Endodermal cell (in vitro differentiated cells): ENCODE results near the gene USP33. TPM values are rescaled to one million over a fixed set of nuclear protein-coding genes. Genes with fewer than 3 reads are reported as not detected.

Experiments used
- DNase-seq: peaks from one replicate; pipeline ENCODE4 v3.0.0-alpha.2; 2017
- H3K27ac ChIP-seq: 2 replicates; pipeline ENCODE4 v1.5.1; 2013; ENCODE audit warnings: mild to moderate bottlenecking, low read depth, low read length, moderate library complexity
- H3K27me3 ChIP-seq: 2 replicates; pipeline ENCODE4 v1.6.1; 2013; ENCODE audit warnings: mild to moderate bottlenecking, low read length, moderate library complexity; ENCODE audit not compliant: insufficient read depth, control insufficient read depth, poor library complexity, severe bottlenecking
- H3K36me3 ChIP-seq: 2 replicates; pipeline ENCODE4 v1.7.0; 2013; ENCODE audit warnings: mild to moderate bottlenecking, low read length, moderate library complexity; ENCODE audit not compliant: control insufficient read depth, insufficient read depth
- H3K4me1 ChIP-seq: one replicate; pipeline ENCODE4 v1.7.0; 2013; ENCODE audit warnings: low read length; ENCODE audit not compliant: control insufficient read depth, insufficient read depth
- H3K4me3 ChIP-seq: 2 replicates; pipeline ENCODE4 v1.5.1; 2013; ENCODE audit warnings: mild to moderate bottlenecking, low read length, moderate library complexity
- H3K9ac ChIP-seq: 2 replicates; pipeline ENCODE4 v1.6.1; 2013; ENCODE audit warnings: mild to moderate bottlenecking, low read length, moderate library complexity; ENCODE audit not compliant: poor library complexity, severe bottlenecking; ENCODE audit errors: extremely low read depth
- H3K9me3 ChIP-seq: 2 replicates; pipeline ENCODE4 v1.6.1; 2013; ENCODE audit warnings: mild to moderate bottlenecking, low read length, moderate library complexity; ENCODE audit not compliant: control insufficient read depth
- H3K27ac Mint-ChIP-seq: 2 replicates; pipeline ENCODE4 v1.8.0; 2020; ENCODE audit warnings: mixed read lengths
- H3K27me3 Mint-ChIP-seq: 2 replicates; pipeline ENCODE4 v1.8.0; 2021; ENCODE audit warnings: mild to moderate bottlenecking, mixed read lengths; ENCODE audit not compliant: insufficient read depth
- H3K36me3 Mint-ChIP-seq: 2 replicates; pipeline ENCODE4 v1.8.0; 2020; ENCODE audit warnings: low read depth, mixed read lengths
- H3K4me1 Mint-ChIP-seq: 2 replicates; pipeline ENCODE4 v1.8.0; 2020; ENCODE audit warnings: mixed read lengths
- H3K4me3 Mint-ChIP-seq: 2 replicates; pipeline ENCODE4 v1.8.0; 2020; ENCODE audit warnings: mild to moderate bottlenecking, moderate library complexity, mixed read lengths
- H3K9me3 Mint-ChIP-seq: 2 replicates; pipeline ENCODE4 v1.8.0; 2020; ENCODE audit warnings: mild to moderate bottlenecking, mixed read lengths
- WGBS, 2 experiments: methylation state at CpG; one replicate each; pipeline versions ENCODE4 v1.1.5 to v1.1.7; 2013; ENCODE audit warnings: missing lambda C conversion rate in 2 of 2, mixed read lengths in 1 of 2; ENCODE audit not compliant: insufficient coverage in 1 of 2, insufficient read length in 1 of 2; 5-methylcytosine and 5-hydroxymethylcytosine counted together
- total RNA-seq, 2 donors: library from RNA; stranded (reverse); fragmentation: NEBNext Ultra II Directional in 1 of 2; extraction: Animal tissue kit (Norgen Biotek cat#: 25700) in 1 of 2; gene quantifications; 2 replicates in 1 of 2; 3 replicates in 1 of 2; pipeline ENCODE4 v1.2.1, GENCODE V29; 2021
- TF ChIP-seq, protein P1 (sequence below): fragments of 200-600 bp; sonication (generic); conservative IDR thresholded peaks from 2 replicates; pipeline ENCODE4 v1.5.0; 2021; ENCODE audit warnings: antibody characterized with exemption, mild to moderate bottlenecking

Gene USP33
- total RNA-seq, 2 donors from 2014 or later: 61.8 to 67.6 TPM

DNA sequence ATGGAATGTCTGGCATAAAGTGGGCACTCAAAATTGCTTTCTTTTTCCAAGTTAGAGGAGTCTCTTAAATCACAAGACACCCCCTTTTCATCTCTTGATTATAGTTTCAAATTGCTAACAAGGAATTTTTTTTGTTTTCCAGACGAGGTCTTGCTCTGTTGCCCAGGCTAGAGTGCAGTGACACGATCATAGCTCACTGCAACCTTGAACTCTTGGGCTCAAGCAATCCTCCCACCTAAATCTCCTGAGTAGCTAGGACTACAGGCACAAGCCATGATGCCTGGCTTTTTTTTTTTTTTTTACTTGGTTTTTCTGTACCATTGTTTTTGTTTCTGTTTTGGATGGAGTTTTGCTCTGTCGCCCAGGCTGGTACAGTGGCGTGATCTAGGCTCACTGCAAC is 98.0 kb downstream of the USP33 start:
- Histone ChIP-seq H3K9ac (no peak overlapping the region), H3K27me3 (no peaks in the 10 kb centered on the region), H3K4me3 (no peak overlapping the region), H3K27ac (no peak overlapping the region), H3K9me3 (peaks cover 7% of the 10 kb centered on the region), H3K4me1 (no peaks in the 10 kb centered on the region), H3K36me3 (no peaks in the 10 kb centered on the region)
- TF ChIP-seq, protein P1, sequence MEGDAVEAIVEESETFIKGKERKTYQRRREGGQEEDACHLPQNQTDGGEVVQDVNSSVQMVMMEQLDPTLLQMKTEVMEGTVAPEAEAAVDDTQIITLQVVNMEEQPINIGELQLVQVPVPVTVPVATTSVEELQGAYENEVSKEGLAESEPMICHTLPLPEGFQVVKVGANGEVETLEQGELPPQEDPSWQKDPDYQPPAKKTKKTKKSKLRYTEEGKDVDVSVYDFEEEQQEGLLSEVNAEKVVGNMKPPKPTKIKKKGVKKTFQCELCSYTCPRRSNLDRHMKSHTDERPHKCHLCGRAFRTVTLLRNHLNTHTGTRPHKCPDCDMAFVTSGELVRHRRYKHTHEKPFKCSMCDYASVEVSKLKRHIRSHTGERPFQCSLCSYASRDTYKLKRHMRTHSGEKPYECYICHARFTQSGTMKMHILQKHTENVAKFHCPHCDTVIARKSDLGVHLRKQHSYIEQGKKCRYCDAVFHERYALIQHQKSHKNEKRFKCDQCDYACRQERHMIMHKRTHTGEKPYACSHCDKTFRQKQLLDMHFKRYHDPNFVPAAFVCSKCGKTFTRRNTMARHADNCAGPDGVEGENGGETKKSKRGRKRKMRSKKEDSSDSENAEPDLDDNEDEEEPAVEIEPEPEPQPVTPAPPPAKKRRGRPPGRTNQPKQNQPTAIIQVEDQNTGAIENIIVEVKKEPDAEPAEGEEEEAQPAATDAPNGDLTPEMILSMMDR: no peak
- no peaks in the 10 kb centered on the region for H3K27me3 Mint-ChIP-seq
- no peak overlapping the region for H3K27ac Mint-ChIP-seq
- peaks cover 13% of the 10 kb centered on the region for H3K36me3 Mint-ChIP-seq
- H3K9me3 Mint-ChIP-seq: no peaks in the 10 kb centered on the region
- H3K4me3 Mint-ChIP-seq: no peak overlapping the region
- no peak for DNase-seq
- H3K4me1 Mint-ChIP-seq: peaks cover 2% of the 10 kb centered on the region
- 93 to 97% methylated on average over 4 of the region's 4 CpGs for WGBS, 2 experiments

DNA sequence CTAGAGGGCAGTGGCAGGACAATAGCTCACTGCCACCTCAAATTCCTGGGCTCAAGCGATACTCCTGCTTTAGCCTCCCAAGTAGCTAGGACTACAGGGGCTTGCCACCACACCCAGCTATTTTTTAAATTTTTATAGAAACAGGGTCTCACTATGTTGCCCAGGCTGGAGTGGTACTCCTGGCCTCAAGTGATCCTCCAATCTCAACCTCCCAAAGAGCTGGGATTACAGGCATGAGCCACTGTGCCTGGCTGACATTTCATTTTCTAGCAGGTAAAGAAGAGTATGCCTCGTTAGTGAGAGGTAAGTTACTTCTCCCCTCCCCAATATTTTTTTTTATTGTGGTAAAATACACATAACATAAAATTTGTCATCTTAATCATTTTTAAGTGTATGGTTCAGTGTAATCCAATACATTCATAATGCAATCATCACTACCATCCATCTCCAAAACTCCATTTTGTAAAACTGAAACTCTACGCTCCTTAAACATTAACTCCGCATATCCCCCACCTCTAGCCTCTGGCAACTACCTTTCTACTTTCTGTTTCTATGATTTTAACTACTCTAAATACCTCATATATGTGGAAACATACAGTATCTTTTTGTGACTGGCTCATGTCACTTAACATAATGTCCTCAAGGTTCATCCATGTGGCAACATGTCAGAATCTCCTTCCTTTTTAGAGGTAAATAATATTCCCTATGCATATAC is 99.6 kb downstream of the USP33 start:
- Mint-ChIP-seq H3K27me3 (no peaks in the 10 kb centered on the region), H3K36me3 (peaks cover 14% of the 10 kb centered on the region), H3K4me3 (no peak overlapping the region), H3K4me1 (peaks cover 14% of the 10 kb centered on the region), H3K9me3 (peaks cover under 1% of the 10 kb centered on the region), H3K27ac (no peak overlapping the region)
- DNase-seq: no peak
- no peaks in the 10 kb centered on the region for H3K27me3 ChIP-seq
- H3K36me3 ChIP-seq: no peaks in the 10 kb centered on the region
- H3K4me1 ChIP-seq: no peaks in the 10 kb centered on the region
- no peak overlapping the region for H3K27ac ChIP-seq
- TF ChIP-seq, protein P1: no peak
- WGBS, 2 experiments: 93 to 98% methylated on average over 2 to 3 of the region's 4 CpGs
- H3K9ac ChIP-seq: no peak overlapping the region
- H3K9me3 ChIP-seq: peaks cover 7% of the 10 kb centered on the region
- H3K4me3 ChIP-seq: no peak overlapping the region

DNA sequence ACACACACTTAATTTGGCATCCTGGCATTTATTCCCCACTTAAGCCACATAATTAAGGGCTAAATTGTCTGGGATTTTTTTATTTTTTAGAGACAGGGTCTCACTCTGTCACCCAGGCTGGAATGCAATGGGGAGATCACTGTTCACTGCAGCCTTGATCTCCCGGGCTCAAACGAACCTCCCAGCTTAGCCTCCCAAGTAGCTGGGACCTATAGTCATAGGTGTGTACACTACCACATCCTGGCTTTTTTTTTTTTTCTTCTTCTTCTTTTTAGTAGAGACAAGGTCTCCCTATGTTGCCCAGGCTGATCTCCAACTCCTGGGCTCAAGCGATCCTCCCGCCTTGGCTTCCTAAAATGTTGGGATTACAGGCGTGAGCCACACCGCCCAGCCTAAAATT is 101.4 kb downstream of the USP33 start:
- no peaks in the 10 kb centered on the region for H3K27me3 Mint-ChIP-seq
- H3K4me3 ChIP-seq: no peak overlapping the region
- H3K4me1 ChIP-seq: no peaks in the 10 kb centered on the region
- TF ChIP-seq, protein P1: no peak
- peaks cover 18% of the 10 kb centered on the region for H3K4me1 Mint-ChIP-seq
- no peak overlapping the region for H3K27ac ChIP-seq
- H3K36me3 ChIP-seq: no peaks in the 10 kb centered on the region
- WGBS, 2 experiments: 93 to 94% methylated on average over 3 to 6 of the region's 6 CpGs
- H3K27ac Mint-ChIP-seq: no peak overlapping the region
- DNase-seq: no peak
- no peaks in the 10 kb centered on the region for H3K27me3 ChIP-seq
- peaks cover 15% of the 10 kb centered on the region for H3K9me3 ChIP-seq
- peaks cover 17% of the 10 kb centered on the region for H3K36me3 Mint-ChIP-seq
- H3K9ac ChIP-seq: no peak overlapping the region
- peaks cover 7% of the 10 kb centered on the region for H3K9me3 Mint-ChIP-seq
- H3K4me3 Mint-ChIP-seq: no peak overlapping the region
